IPS-18a (cell line): ENCODE data around the gene ZNF23.
A peak's percentile ranks its signal among the peaks of the same experiment; 100 is the strongest.

Experiments used
- H3K27ac ChIP-seq: one replicate; pipeline ENCODE4 v1.5.1; 2013; ENCODE audit warnings: low read length
- H3K27me3 ChIP-seq: one replicate; pipeline ENCODE4 v1.6.1; 2013; ENCODE audit warnings: mild to moderate bottlenecking, low read length; ENCODE audit not compliant: control insufficient read depth, insufficient read depth
- H3K36me3 ChIP-seq: one replicate; pipeline ENCODE4 v1.6.1; 2013; ENCODE audit warnings: low read depth, low read length; ENCODE audit not compliant: control insufficient read depth
- H3K4me1 ChIP-seq: one replicate; pipeline ENCODE4 v1.6.1; 2013; ENCODE audit warnings: low read depth, low read length; ENCODE audit not compliant: control insufficient read depth
- H3K4me3 ChIP-seq: one replicate; pipeline ENCODE4 v1.5.1; 2013; ENCODE audit warnings: low read length
- H3K9ac ChIP-seq: one replicate; pipeline ENCODE4 v1.6.1; 2013; ENCODE audit warnings: mild to moderate bottlenecking, low read length, moderate library complexity
- H3K9me3 ChIP-seq: one replicate; pipeline ENCODE4 v1.6.1; 2013; ENCODE audit warnings: low read depth, low read length; ENCODE audit not compliant: control insufficient read depth

The ZNF23 gene

GRCh38 chr16:71490361-71490760 is 28.3 kb upstream of the ZNF23 start:
- Histone ChIP-seq H3K27me3 (peaks cover 4% of the 10 kb centered on the region), H3K9me3 (no peaks in the 10 kb centered on the region), H3K4me3 (no peak overlapping the region), H3K4me1 (no peaks in the 10 kb centered on the region), H3K9ac (no peak overlapping the region), H3K36me3 (no peaks in the 10 kb centered on the region), H3K27ac (no peak overlapping the region)

- no peak within 1 kb of the TSS for H3K27ac ChIP-seq
- no peaks in the 10 kb centered on the region for H3K36me3 ChIP-seq
- H3K4me1 ChIP-seq: peaks cover 3% of the 10 kb centered on the region
- H3K4me3 ChIP-seq: no peak within 1 kb of the TSS
- H3K9ac ChIP-seq: no peak within 1 kb of the TSS
- no peaks in the 10 kb centered on the region for H3K9me3 ChIP-seq
- H3K27me3 ChIP-seq: peaks cover 4% of the 10 kb centered on the region
Measured at GRCh38 chr16:71489122-71489521, 27.1 kb upstream of the ZNF23 start, which contains the start of gene ZNF19. Gene ZNF19 (minus strand): TSS chr16:71489324. CDS start chr16:71482114, 7,210 bp downstream.

GRCh38 chr16:71484006-71484893 is 22.2 kb upstream of the ZNF23 start:
- H3K27ac ChIP-seq: peak overlapping the region; percentile 81
- H3K27me3 ChIP-seq: no peaks in the 10 kb centered on the region

GRCh38 chr16:71482569-71482968 is 20.5 kb upstream of the ZNF23 start:
- H3K9me3 ChIP-seq: no peaks in the 10 kb centered on the region
- H3K36me3 ChIP-seq: no peaks in the 10 kb centered on the region
- no peak overlapping the region for H3K27ac ChIP-seq
- no peak overlapping the region for H3K9ac ChIP-seq
- H3K4me1 ChIP-seq: peaks cover 8% of the 10 kb centered on the region
- H3K27me3 ChIP-seq: no peaks in the 10 kb centered on the region
- no peak overlapping the region for H3K4me3 ChIP-seq

More at GRCh38 chr16:71484006-71484893, 22.2 kb upstream of the ZNF23 start:
- peaks cover 8% of the 10 kb centered on the region for H3K4me1 ChIP-seq
- peak overlapping the region; percentile 92 for H3K4me3 ChIP-seq
- H3K9ac ChIP-seq: peak overlapping the region; percentile 85
- no peaks in the 10 kb centered on the region for H3K9me3 ChIP-seq
- H3K36me3 ChIP-seq: no peaks in the 10 kb centered on the region

- Histone ChIP-seq H3K27ac (no peak overlapping the region), H3K4me1 (peaks cover 8% of the 10 kb centered on the region), H3K27me3 (no peaks in the 10 kb centered on the region)
Measured at GRCh38 chr16:71480956-71481355, 18.9 kb upstream of the ZNF23 start.

GRCh38 chr16:71479420-71479819 is 17.4 kb upstream of the ZNF23 start:
- Histone ChIP-seq H3K4me3 (no peak overlapping the region), H3K4me1 (peaks cover 5% of the 10 kb centered on the region), H3K27ac (no peak overlapping the region), H3K9ac (no peak overlapping the region), H3K9me3 (no peaks in the 10 kb centered on the region), H3K36me3 (peaks cover 7% of the 10 kb centered on the region), H3K27me3 (no peaks in the 10 kb centered on the region)

More at GRCh38 chr16:71480956-71481355, 18.9 kb upstream of the ZNF23 start:
- Histone ChIP-seq H3K4me3 (no peak overlapping the region), H3K36me3 (peaks cover 5% of the 10 kb centered on the region), H3K9ac (no peak overlapping the region), H3K9me3 (no peaks in the 10 kb centered on the region)

- H3K4me3 ChIP-seq: no peak overlapping the region
- no peak overlapping the region for H3K27ac ChIP-seq
- H3K9ac ChIP-seq: no peak overlapping the region
- H3K9me3 ChIP-seq: no peaks in the 10 kb centered on the region
- H3K36me3 ChIP-seq: peaks cover 7% of the 10 kb centered on the region
- H3K4me1 ChIP-seq: no peaks in the 10 kb centered on the region
- H3K27me3 ChIP-seq: no peaks in the 10 kb centered on the region
Measured at GRCh38 chr16:71476457-71477124, 14.5 kb upstream of the ZNF23 start.

GRCh38 chr16:71474864-71475263 is 12.8 kb upstream of the ZNF23 start:
- no peak overlapping the region for H3K4me3 ChIP-seq
- H3K9ac ChIP-seq: no peak overlapping the region
- H3K27ac ChIP-seq: no peak overlapping the region

GRCh38 chr16:71473891-71474290 is 11.8 kb upstream of the ZNF23 start:
- Histone ChIP-seq H3K27ac (no peak overlapping the region), H3K4me3 (no peak overlapping the region), H3K9ac (no peak overlapping the region), H3K4me1 (no peaks in the 10 kb centered on the region), H3K9me3 (no peaks in the 10 kb centered on the region), H3K36me3 (peaks cover 7% of the 10 kb centered on the region), H3K27me3 (no peaks in the 10 kb centered on the region)

More at GRCh38 chr16:71474864-71475263, 12.8 kb upstream of the ZNF23 start:
- no peaks in the 10 kb centered on the region for H3K27me3 ChIP-seq
- no peaks in the 10 kb centered on the region for H3K9me3 ChIP-seq
- H3K36me3 ChIP-seq: peaks cover 7% of the 10 kb centered on the region
- H3K4me1 ChIP-seq: no peaks in the 10 kb centered on the region

- no peaks in the 10 kb centered on the region for H3K27me3 ChIP-seq
- no peaks in the 10 kb centered on the region for H3K4me1 ChIP-seq
- no peak overlapping the region for H3K9ac ChIP-seq
- no peaks in the 10 kb centered on the region for H3K9me3 ChIP-seq
- no peak overlapping the region for H3K27ac ChIP-seq
- peaks cover 7% of the 10 kb centered on the region for H3K36me3 ChIP-seq
- H3K4me3 ChIP-seq: no peak overlapping the region
Measured at GRCh38 chr16:71472931-71473330, 10.9 kb upstream of the ZNF23 start.

GRCh38 chr16:71472051-71472450 is 10.0 kb upstream of the ZNF23 start:
- Histone ChIP-seq H3K9me3 (no peaks in the 10 kb centered on the region), H3K9ac (no peak overlapping the region), H3K4me1 (no peaks in the 10 kb centered on the region)

More at GRCh38 chr16:71472051-71472450, 10.0 kb upstream of the ZNF23 start:
- Histone ChIP-seq H3K4me3 (no peak overlapping the region), H3K36me3 (peaks cover 7% of the 10 kb centered on the region), H3K27me3 (no peaks in the 10 kb centered on the region), H3K27ac (no peak overlapping the region)
